PFSK-1 (cell line): ENCODE measurements around the gene RUNDC3A.

ENCODE experiments used
- FOXP2 ChIP-seq: optimal IDR thresholded peaks from 2 replicates; pipeline ENCODE3; 2011; ENCODE audit warnings: borderline replicate concordance, control low read depth, inconsistent platforms; ENCODE audit not compliant: insufficient read depth; ENCODE audit errors: extremely low read length, extremely low read depth
- POLR2AphosphoS5 ChIP-seq: IDR thresholded peaks from 2 replicates; pipeline ENCODE4 v1.6.1; 2012; ENCODE audit warnings: low read depth, mild to moderate bottlenecking, control low read depth, low read length, moderate library complexity
- REST ChIP-seq, 2 experiments: IDR thresholded peaks; 2 replicates each; pipeline versions ENCODE4 v1.6.1 to v1.8.0; 2011 to 2012; ENCODE audit warnings: low read depth in 2 of 2, low read length in 2 of 2, control low read depth in 1 of 2, inconsistent platforms in 1 of 2, mild to moderate bottlenecking in 1 of 2, moderate library complexity in 1 of 2; ENCODE audit not compliant: insufficient read depth in 1 of 2
- SIN3A ChIP-seq: IDR thresholded peaks from 2 replicates; pipeline ENCODE4 v1.6.1; 2012; ENCODE audit warnings: mild to moderate bottlenecking, low read length, moderate library complexity, borderline replicate concordance; ENCODE audit not compliant: insufficient read depth
- TAF1 ChIP-seq: IDR thresholded peaks from 2 replicates; pipeline ENCODE4 v1.6.1; 2012; ENCODE audit warnings: low read length, control low read depth, borderline replicate concordance; ENCODE audit not compliant: insufficient read depth

Gene RUNDC3A

DNA sequence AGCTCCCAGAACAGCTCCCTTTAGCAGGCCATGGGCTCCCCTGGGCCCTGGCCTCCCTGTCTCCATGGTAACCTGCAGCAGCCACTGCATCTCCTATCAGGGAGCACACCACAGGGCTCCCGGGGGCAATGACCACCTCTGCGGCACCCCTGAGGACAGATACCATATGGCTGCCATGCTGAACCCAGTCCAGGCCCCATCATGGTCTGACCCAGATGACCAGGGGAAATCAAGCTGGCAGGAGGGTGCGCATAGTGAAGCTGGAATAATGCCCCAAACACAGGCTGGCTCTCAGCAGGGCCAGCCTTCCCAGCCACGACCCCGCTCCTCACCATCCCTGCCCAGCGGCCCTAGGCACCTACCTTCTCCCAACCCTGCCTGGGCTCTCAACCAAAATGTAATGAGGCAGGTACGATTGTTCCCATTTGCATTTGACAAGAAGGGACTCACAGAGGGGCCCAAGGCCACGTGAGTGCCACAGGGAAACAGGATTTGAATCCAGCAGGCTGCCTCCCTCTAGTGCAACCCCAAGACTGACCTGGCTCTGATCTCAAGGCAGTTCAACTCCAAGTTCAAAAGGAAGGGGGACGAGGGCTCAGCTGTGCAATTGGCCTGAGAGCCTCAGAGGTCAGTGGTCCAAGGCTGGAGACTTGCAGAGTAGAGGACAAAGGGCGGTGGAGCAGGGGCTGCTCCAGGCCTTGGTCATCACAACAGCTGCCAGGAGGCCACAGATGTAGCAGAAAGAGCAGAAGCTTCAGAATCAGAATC is 2.4 kb downstream of the RUNDC3A start:
- no peak for TF ChIP-seq POLR2AphosphoS5
- TF ChIP-seq REST (IDR thresholded peaks at IDR 0.05; ENCODE audit: insufficient read depth in 1 of 2, low read depth in 2 of 2, low read length in 2 of 2) = no peak
- TF ChIP-seq TAF1 = no peak
- TF ChIP-seq FOXP2 = no peak

DNA sequence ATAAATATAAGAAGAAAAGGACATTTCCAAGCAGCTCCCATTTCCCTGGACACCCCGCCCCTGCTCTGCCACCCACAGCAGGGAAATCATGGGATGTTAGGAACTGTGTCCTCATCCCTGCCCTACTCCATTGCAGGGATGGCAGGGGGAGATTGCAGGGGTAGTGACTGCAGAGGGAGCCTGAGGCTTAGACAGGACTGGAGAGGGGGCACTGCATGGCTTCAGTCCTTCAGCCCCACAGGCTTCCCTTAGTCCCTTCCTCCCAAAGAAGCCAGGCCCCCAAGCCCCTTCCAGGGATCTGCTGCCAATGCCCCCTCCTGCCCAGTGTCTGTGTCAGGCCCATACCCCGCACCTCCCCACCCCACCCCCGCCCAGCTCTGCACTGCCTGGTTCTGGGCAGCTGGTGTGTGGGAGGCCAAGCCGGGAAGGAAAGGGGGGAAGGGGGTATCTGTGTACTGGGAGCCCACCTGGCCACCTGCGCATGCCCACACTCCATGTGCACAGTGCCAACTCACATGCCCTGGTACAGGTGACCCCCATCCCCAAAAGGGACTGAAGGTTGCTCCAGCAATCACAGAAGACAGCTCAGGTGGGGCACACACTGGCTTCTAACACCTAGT is 3.3 kb downstream of the RUNDC3A start:
- TF ChIP-seq TAF1 (no peak), REST (IDR thresholded peaks at IDR 0.05; ENCODE audit: insufficient read depth in 1 of 2, low read depth in 2 of 2, low read length in 2 of 2) (no peak), FOXP2 (no peak), POLR2AphosphoS5 (no peak), SIN3A (no peak)

- TF ChIP-seq POLR2AphosphoS5 (no peak), SIN3A (no peak), FOXP2 (no peak), TAF1 (no peak), REST (IDR thresholded peaks at IDR 0.05; ENCODE audit: insufficient read depth in 1 of 2, low read depth in 2 of 2, low read length in 2 of 2) (no peak)
Measured at GRCh38 chr17:44312396-44313104, 4.1 kb downstream of the RUNDC3A start.

- TF ChIP-seq REST (IDR thresholded peaks at IDR 0.05; ENCODE audit: insufficient read depth in 1 of 2, low read depth in 2 of 2, low read length in 2 of 2) = no peak
- TF ChIP-seq TAF1 = no peak
- no peak for TF ChIP-seq POLR2AphosphoS5
- TF ChIP-seq FOXP2 = no peak
- TF ChIP-seq SIN3A = no peak
Measured at GRCh38 chr17:44314031-44314430, 5.6 kb downstream of the RUNDC3A start.
